HEK293 (cell line): ENCODE data around the gene SLC22A17.

Experiments used
- CTCF ChIA-PET: fragments of 350-600 bp; formaldehyde crosslinking; extraction: SDS; loops from one replicate; lab custom pipeline; 2021; ENCODE audit warnings: antibody characterized with exemption; lab: Yijun Ruan, JAX
- POLR2A ChIA-PET: fragments of 300-600 bp; formaldehyde crosslinking; extraction: SDS; loops from one replicate; lab custom pipeline; 2020; ENCODE audit warnings: antibody characterized with exemption, inconsistent platforms; lab: Yijun Ruan, JAX
- H3K27ac ChIP-seq: fragments of 200-500 bp; sonication (Bioruptor generic); 2 replicates; pipeline ENCODE4 v1.5.1; 2014; ENCODE audit warnings: low read depth, low read length, control low read depth, inconsistent platforms; ENCODE audit errors: extremely low read depth
- H3K36me3 ChIP-seq, 2 experiments: fragments of 200-500 bp in 1 of 2; sonication (Bioruptor generic) in 1 of 2; 1 replicate in 1 of 2; 2 replicates in 1 of 2; pipeline ENCODE4 v1.5.1; 2014 to 2017; ENCODE audit warnings: inconsistent platforms in 2 of 2, low read length in 2 of 2; ENCODE audit not compliant: control insufficient read depth in 2 of 2, insufficient read depth in 1 of 2
- H3K4me1 ChIP-seq: fragments of 200-500 bp; sonication (Bioruptor generic); 2 replicates; pipeline ENCODE4 v1.5.1; 2014; ENCODE audit warnings: mild to moderate bottlenecking, low read length, inconsistent platforms; ENCODE audit not compliant: control insufficient read depth, insufficient read depth
- H3K4me3 ChIP-seq: 2 replicates; pipeline ENCODE4 v1.5.1; 2011; ENCODE audit warnings: low read depth, mild to moderate bottlenecking, control low read depth, low read length, moderate library complexity
- H3K9me3 ChIP-seq: fragments of 200-500 bp; sonication (Bioruptor generic); 2 replicates; pipeline ENCODE4 v1.5.1; 2014; ENCODE audit warnings: low read depth, low read length, inconsistent platforms; ENCODE audit not compliant: control insufficient read depth, insufficient read depth
- KLF10 ChIP-seq: fragments of 450-650 bp; IDR thresholded peaks from 2 replicates; pipeline ENCODE4 v1.5.1; 2018; ENCODE audit warnings: missing biosample characterization, mild to moderate bottlenecking, missing genetic modification characterization
- KLF8 ChIP-seq: fragments of 450-650 bp; formaldehyde crosslinking; IDR thresholded peaks from 2 replicates; pipeline ENCODE4 v1.5.1; 2016; ENCODE audit warnings: missing biosample characterization, missing genetic modification characterization
- OSR2 ChIP-seq: fragments of 450-650 bp; formaldehyde crosslinking; IDR thresholded peaks from 2 replicates; pipeline ENCODE4 v1.5.1; 2016; ENCODE audit warnings: missing biosample characterization, missing genetic modification characterization
- RBAK ChIP-seq: fragments of 450-650 bp; formaldehyde crosslinking; IDR thresholded peaks from 2 replicates; pipeline ENCODE4 v1.5.1; 2016; ENCODE audit warnings: missing biosample characterization, missing genetic modification characterization
- YY2 ChIP-seq: fragments of 450-650 bp; formaldehyde crosslinking; IDR thresholded peaks from 2 replicates; pipeline ENCODE4 v1.5.1; 2016; ENCODE audit warnings: missing biosample characterization, missing genetic modification characterization
- ZBTB17 ChIP-seq: fragments of 450-650 bp; formaldehyde crosslinking; IDR thresholded peaks from 2 replicates; pipeline ENCODE4 v1.5.1; 2016; ENCODE audit warnings: missing biosample characterization, missing genetic modification characterization
- ZFP41 ChIP-seq: fragments of 450-650 bp; formaldehyde crosslinking; IDR thresholded peaks from 2 replicates; pipeline ENCODE4 v1.5.1; 2016; ENCODE audit warnings: missing biosample characterization, missing genetic modification characterization, borderline replicate concordance
- ZNF133 ChIP-seq: fragments of 450-650 bp; formaldehyde crosslinking; IDR thresholded peaks from 2 replicates; pipeline ENCODE4 v1.5.1; 2016; ENCODE audit warnings: missing biosample characterization, missing genetic modification characterization
- ZNF140 ChIP-seq: fragments of 450-650 bp; formaldehyde crosslinking; IDR thresholded peaks from 2 replicates; pipeline ENCODE4 v1.5.1; 2016; ENCODE audit warnings: missing biosample characterization, missing genetic modification characterization
- ZNF175 ChIP-seq: fragments of 450-650 bp; formaldehyde crosslinking; IDR thresholded peaks from 2 replicates; pipeline ENCODE4 v1.5.1; 2016; ENCODE audit warnings: missing biosample characterization, missing genetic modification characterization
- ZNF248 ChIP-seq: fragments of 450-650 bp; formaldehyde crosslinking; IDR thresholded peaks from 2 replicates; pipeline ENCODE4 v1.5.1; 2017; ENCODE audit warnings: missing biosample characterization, missing genetic modification characterization
- ZNF335 ChIP-seq: fragments of 450-650 bp; formaldehyde crosslinking; conservative IDR thresholded peaks from 2 replicates; pipeline ENCODE4 v1.5.1; 2016; ENCODE audit warnings: missing biosample characterization, missing genetic modification characterization
- ZNF433 ChIP-seq: fragments of 450-650 bp; formaldehyde crosslinking; IDR thresholded peaks from 2 replicates; pipeline ENCODE4 v1.5.1; 2016; ENCODE audit warnings: missing biosample characterization, missing genetic modification characterization, low read depth
- ZNF544 ChIP-seq: fragments of 450-650 bp; formaldehyde crosslinking; IDR thresholded peaks from 2 replicates; pipeline ENCODE4 v1.5.0; 2017; ENCODE audit warnings: missing biosample characterization, missing genetic modification characterization
- ZNF549 ChIP-seq: fragments of 450-650 bp; IDR thresholded peaks from 2 replicates; pipeline ENCODE4 v1.5.1; 2018; ENCODE audit warnings: missing biosample characterization, missing genetic modification characterization, mild to moderate bottlenecking, inconsistent platforms, moderate library complexity
- ZNF600 ChIP-seq: fragments of 450-650 bp; formaldehyde crosslinking; IDR thresholded peaks from 2 replicates; pipeline ENCODE4 v1.5.1; 2016; ENCODE audit warnings: missing biosample characterization, missing genetic modification characterization
- ZNF660 ChIP-seq: fragments of 450-650 bp; IDR thresholded peaks from 2 replicates; pipeline ENCODE4 v1.5.1; 2018; ENCODE audit warnings: missing biosample characterization, mild to moderate bottlenecking, missing genetic modification characterization
- TF ChIP-seq, protein P1 (sequence below): fragments of 450-650 bp; formaldehyde crosslinking; IDR thresholded peaks from 2 replicates; pipeline ENCODE4 v1.5.1; 2016; ENCODE audit warnings: missing biosample characterization, missing genetic modification characterization, low read depth
- TF ChIP-seq, protein P2 (sequence below): fragments of 450-650 bp; formaldehyde crosslinking; IDR thresholded peaks from 2 replicates; pipeline ENCODE4 v1.5.1; 2016; ENCODE audit warnings: missing biosample characterization, missing genetic modification characterization
- TF ChIP-seq, protein P3 (sequence below): fragments of 450-650 bp; formaldehyde crosslinking; IDR thresholded peaks from 2 replicates; pipeline ENCODE4 v1.5.1; 2016; ENCODE audit warnings: missing biosample characterization, missing genetic modification characterization
- TF ChIP-seq, protein P4 (sequence below): fragments of 450-650 bp; formaldehyde crosslinking; IDR thresholded peaks from 2 replicates; pipeline ENCODE4 v1.5.1; 2017; ENCODE audit warnings: missing biosample characterization, missing genetic modification characterization
- TF ChIP-seq, protein P5 (sequence below): fragments of 450-650 bp; formaldehyde crosslinking; IDR thresholded peaks from 2 replicates; pipeline ENCODE4 v1.5.1; 2016; ENCODE audit warnings: missing biosample characterization, missing genetic modification characterization

Gene SLC22A17

DNA sequence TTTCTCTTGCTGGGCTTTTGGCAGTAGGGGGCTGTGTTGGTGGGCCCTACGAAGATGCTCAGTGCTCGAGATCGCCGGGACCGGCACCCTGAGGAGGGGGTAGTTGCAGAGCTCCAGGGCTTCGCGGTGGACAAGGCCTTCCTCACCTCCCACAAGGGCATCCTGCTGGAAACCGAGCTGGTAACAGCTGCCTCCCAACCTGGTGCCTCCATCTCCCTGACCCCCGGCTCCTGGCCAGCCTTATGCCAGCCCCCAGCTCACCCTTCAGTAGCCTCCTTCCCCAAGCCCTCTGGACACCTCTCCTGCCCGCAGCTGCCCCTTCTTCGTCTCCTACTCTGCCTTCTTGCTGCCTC is 24.5 kb upstream of the SLC22A17 start:
- Histone ChIP-seq H3K9me3 (no peaks in the 10 kb centered on the region), H3K4me3 (no peak overlapping the region), H3K27ac (no peak overlapping the region), H3K4me1 (no peaks in the 10 kb centered on the region), H3K36me3 (no peaks in the 10 kb centered on the region)
- TF ChIP-seq, protein P1, sequence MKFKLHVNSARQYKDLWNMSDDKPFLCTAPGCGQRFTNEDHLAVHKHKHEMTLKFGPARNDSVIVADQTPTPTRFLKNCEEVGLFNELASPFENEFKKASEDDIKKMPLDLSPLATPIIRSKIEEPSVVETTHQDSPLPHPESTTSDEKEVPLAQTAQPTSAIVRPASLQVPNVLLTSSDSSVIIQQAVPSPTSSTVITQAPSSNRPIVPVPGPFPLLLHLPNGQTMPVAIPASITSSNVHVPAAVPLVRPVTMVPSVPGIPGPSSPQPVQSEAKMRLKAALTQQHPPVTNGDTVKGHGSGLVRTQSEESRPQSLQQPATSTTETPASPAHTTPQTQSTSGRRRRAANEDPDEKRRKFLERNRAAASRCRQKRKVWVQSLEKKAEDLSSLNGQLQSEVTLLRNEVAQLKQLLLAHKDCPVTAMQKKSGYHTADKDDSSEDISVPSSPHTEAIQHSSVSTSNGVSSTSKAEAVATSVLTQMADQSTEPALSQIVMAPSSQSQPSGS (tag by site-specific recombination): no peak
- TF ChIP-seq, protein P2, sequence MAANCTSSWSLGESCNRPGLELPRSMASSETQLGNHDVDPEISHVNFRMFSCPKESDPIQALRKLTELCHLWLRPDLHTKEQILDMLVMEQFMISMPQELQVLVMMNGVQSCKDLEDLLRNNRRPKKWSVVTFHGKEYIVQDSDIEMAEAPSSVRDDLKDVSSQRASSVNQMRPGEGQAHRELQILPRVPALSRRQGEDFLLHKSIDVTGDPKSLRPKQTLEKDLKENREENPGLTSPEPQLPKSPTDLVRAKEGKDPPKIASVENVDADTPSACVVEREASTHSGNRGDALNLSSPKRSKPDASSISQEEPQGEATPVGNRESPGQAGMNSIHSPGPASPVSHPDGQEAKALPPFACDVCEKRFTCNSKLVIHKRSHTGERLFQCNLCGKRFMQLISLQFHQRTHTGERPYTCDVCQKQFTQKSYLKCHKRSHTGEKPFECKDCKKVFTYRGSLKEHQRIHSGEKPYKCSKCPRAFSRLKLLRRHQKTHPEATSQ (tag by site-specific recombination): no peak
- no peak for TF ChIP-seq ZNF660
- CTCF ChIA-PET: interaction anchor here (0.6 to 0.7 kb wide), 3 partner anchors 24 to 49 kb away, joined by 3 to 4 read pairs (median 4); no protein-coding TSS in a partner anchor
- POLR2A ChIA-PET: no interaction called here

DNA sequence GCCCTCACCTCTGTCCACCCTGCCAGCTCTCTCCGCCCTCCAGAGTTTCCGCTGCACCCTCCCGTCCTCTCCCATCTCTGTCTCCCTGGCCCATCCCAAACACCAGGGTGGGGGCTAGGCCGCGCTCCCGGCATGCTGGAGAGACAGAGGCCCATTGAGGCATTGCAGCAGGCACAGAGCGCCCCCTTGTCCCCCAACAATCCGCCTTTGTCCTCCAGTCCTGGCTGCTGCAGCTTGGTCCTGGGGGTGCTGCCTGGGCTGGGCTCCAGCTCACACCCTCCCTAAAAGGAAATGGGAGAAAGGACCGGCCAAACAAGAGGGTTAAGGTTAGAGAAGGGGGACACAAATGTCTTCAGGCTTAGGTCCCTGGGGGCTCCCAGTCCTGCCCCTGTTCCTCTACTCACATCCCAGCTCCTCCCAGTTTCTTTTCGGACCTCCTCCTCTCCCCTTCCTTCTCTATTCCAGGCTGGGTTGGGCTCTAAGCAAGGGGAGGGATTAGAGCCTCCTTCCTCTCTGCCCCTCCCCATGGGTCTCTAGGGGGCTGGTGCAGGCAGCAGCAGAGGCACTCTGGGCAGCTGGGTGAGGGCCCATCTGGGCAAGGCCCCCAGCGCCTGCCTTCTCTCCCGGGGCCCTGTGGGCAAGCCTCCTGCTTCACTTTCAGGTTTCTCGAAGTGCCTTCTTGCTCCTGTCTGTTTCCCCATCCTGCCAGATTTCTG is 24.0 kb upstream of the SLC22A17 start, which contains the start of gene CMTM5:
Gene CMTM5, plus strand, starts transcription at position 565 of the 716 bp plus-strand sequence. CDS start 206 bp downstream, outside the sequence.
- H3K4me3 ChIP-seq: no peak within 1 kb of the TSS
- peak; percentile 46 for TF ChIP-seq ZNF335 (tag by site-specific recombination)
- TF ChIP-seq, protein P3, sequence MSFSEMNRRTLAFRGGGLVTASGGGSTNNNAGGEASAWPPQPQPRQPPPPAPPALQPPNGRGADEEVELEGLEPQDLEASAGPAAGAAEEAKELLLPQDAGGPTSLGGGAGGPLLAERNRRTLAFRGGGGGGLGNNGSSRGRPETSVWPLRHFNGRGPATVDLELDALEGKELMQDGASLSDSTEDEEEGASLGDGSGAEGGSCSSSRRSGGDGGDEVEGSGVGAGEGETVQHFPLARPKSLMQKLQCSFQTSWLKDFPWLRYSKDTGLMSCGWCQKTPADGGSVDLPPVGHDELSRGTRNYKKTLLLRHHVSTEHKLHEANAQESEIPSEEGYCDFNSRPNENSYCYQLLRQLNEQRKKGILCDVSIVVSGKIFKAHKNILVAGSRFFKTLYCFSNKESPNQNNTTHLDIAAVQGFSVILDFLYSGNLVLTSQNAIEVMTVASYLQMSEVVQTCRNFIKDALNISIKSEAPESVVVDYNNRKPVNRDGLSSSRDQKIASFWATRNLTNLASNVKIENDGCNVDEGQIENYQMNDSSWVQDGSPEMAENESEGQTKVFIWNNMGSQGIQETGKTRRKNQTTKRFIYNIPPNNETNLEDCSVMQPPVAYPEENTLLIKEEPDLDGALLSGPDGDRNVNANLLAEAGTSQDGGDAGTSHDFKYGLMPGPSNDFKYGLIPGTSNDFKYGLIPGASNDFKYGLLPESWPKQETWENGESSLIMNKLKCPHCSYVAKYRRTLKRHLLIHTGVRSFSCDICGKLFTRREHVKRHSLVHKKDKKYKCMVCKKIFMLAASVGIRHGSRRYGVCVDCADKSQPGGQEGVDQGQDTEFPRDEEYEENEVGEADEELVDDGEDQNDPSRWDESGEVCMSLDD: no peak
- no peaks in the 10 kb centered on the region for H3K4me1 ChIP-seq
- CTCF ChIA-PET: interaction anchor here (0.6 to 1.5 kb wide), 2 partner anchors 48 to 256 kb away, joined by 3 to 5 read pairs; no protein-coding TSS in a partner anchor
- no peaks in the 10 kb centered on the region for H3K9me3 ChIP-seq
- H3K27ac ChIP-seq: no peak within 1 kb of the TSS
- no peaks in the 10 kb centered on the region for H3K36me3 ChIP-seq
- POLR2A ChIA-PET: no interaction called here

DNA sequence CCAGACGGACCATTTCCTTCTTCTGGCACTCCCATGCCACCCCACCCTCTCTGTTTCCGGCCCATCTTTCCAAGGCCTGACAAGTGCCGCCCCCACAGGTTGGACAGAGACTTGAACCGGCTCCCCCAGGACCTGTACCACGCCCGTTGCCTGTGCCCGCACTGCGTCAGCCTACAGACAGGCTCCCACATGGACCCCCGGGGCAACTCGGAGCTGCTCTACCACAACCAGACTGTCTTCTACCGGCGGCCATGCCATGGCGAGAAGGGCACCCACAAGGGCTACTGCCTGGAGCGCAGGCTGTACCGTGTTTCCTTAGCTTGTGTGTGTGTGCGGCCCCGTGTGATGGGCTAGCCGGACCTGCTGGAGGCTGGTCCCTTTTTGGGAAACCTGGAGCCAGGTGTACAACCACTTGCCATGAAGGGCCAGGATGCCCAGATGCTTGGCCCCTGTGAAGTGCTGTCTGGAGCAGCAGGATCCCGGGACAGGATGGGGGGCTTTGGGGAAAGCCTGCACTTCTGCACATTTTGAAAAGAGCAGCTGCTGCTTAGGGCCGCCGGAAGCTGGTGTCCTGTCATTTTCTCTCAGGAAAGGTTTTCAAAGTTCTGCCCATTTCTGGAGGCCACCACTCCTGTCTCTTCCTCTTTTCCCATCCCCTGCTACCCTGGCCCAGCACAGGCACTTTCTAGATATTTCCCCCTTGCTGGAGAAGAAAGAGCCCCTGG is 23.0 kb upstream of the SLC22A17 start:
- CTCF ChIA-PET: interaction anchor here (0.7 to 1.5 kb wide), 3 partner anchors 34 to 255 kb away, joined by 3 to 5 read pairs (median 3); no protein-coding TSS in a partner anchor
- POLR2A ChIA-PET: no interaction called here
- H3K9me3 ChIP-seq: no peaks in the 10 kb centered on the region
- H3K4me3 ChIP-seq: no peak overlapping the region
- no peaks in the 10 kb centered on the region for H3K36me3 ChIP-seq
- no peak overlapping the region for H3K27ac ChIP-seq
- H3K4me1 ChIP-seq: no peaks in the 10 kb centered on the region
- TF ChIP-seq OSR2 (tag by site-specific recombination) (no peak), YY2 (tag by site-specific recombination) (no peak), ZNF140 (tag by site-specific recombination) (no peak), ZFP41 (tag by site-specific recombination) (no peak), ZNF600 (no peak), ZNF549 (no peak), KLF8 (tag by site-specific recombination) (no peak), ZNF175 (no peak), ZNF133 (tag by site-specific recombination) (no peak), ZNF544 (tag by site-specific recombination) (no peak), ZNF248 (tag by site-specific recombination) (no peak), ZNF433 (no peak), ZBTB17 (tag by site-specific recombination) (no peak), RBAK (tag by site-specific recombination) (no peak), KLF10 (tag by site-specific recombination) (no peak)
- TF ChIP-seq, protein P4, sequence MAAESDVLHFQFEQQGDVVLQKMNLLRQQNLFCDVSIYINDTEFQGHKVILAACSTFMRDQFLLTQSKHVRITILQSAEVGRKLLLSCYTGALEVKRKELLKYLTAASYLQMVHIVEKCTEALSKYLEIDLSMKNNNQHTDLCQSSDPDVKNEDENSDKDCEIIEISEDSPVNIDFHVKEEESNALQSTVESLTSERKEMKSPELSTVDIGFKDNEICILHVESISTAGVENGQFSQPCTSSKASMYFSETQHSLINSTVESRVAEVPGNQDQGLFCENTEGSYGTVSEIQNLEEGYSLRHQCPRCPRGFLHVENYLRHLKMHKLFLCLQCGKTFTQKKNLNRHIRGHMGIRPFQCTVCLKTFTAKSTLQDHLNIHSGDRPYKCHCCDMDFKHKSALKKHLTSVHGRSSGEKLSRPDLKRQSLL: no peak
- TF ChIP-seq, protein P5, sequence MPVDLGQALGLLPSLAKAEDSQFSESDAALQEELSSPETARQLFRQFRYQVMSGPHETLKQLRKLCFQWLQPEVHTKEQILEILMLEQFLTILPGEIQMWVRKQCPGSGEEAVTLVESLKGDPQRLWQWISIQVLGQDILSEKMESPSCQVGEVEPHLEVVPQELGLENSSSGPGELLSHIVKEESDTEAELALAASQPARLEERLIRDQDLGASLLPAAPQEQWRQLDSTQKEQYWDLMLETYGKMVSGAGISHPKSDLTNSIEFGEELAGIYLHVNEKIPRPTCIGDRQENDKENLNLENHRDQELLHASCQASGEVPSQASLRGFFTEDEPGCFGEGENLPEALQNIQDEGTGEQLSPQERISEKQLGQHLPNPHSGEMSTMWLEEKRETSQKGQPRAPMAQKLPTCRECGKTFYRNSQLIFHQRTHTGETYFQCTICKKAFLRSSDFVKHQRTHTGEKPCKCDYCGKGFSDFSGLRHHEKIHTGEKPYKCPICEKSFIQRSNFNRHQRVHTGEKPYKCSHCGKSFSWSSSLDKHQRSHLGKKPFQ: no peak
